ENCODE measurements around the gene CBX1. TPM values are rescaled to one million over a fixed set of nuclear protein-coding genes. Genes with fewer than 3 reads are reported as not detected.
A peak's percentile ranks its signal among the peaks of the same experiment; 100 is the strongest.
"Not testable (repeated sequence)": the region's sequence is repeated elsewhere in the genome, so short reads cannot be mapped to it uniquely, and the experiment has no call there.

Gene CBX1
- total RNA-seq, 1 donor from 2014 or later: 49.5 TPM

DNA sequence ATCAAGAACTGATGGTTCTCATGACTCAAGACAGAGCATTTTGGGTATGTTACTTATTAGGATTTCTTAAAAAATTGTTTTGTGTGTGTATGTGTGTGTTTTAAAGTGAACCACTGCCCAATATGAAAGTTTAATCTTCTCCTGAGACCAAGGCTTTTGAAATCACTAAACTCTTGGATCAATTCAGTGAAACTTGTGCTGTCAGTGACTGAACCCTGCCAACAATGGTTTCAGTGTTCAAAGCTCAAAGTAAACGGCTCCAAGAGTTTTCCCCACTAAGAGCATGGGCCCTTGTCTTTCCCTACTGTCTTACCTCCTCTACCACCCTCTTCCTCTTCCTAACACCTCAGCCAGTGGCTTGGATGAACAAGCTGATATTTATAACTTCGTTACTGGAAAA, 31.1 kb downstream of the CBX1 start:
- no peak overlapping the region for H3K4me3 Mint-ChIP-seq

DNA sequence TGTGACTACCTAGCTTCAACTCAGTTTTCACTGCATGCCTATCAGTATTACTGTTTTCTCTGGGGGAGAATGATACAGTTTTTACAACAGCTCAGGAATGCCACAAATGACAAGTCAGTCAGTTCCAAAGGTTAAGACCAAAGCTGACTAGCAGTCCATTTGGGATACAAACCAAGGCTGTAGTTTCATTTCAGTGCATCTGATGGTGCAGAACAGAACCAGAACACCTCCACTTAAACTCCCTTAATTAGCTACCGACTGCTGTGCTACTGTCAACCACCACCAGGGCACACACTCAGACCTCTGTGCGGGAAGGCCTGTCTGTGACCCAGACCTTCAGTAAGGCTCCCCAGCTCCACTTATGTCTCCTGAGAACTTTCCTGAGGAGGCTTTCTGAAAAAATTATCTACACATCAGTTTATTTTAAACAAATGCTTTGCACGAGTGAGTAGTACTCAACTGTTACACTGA, 32.8 kb downstream of the CBX1 start:
- intact Hi-C loops (cut with micrococcal nuclease): no loop called here
- Mint-ChIP-seq H3K27ac (peak overlapping the region; percentile 41), H3K27me3 (no peaks in the 10 kb centered on the region), H3K4me3 (no peak overlapping the region), H3K4me1 (no peaks in the 10 kb centered on the region), H3K9me3 (no peaks in the 10 kb centered on the region), H3K36me3 (ENCODE audit: low read depth) (peaks cover 67% of the 10 kb centered on the region)
- DNase-seq (no peak), ATAC-seq (ENCODE audit: low read depth) (peak; percentile 57)
- ChIA-PET POLR2A (interaction anchor here (0.5 to 1.6 kb wide), 6 partner anchors 20 to 1480 kb away, joined by 3 to 9 read pairs (median 3); partner anchors contain the start of genes CDK5RAP3 and NFE2L1), CTCF (interaction anchor here (0.6 to 1.8 kb wide), 5 partner anchors 12 to 120 kb away, joined by 3 to 6 read pairs (median 3); no protein-coding TSS in a partner anchor)
- TF ChIP-seq, protein P1, sequence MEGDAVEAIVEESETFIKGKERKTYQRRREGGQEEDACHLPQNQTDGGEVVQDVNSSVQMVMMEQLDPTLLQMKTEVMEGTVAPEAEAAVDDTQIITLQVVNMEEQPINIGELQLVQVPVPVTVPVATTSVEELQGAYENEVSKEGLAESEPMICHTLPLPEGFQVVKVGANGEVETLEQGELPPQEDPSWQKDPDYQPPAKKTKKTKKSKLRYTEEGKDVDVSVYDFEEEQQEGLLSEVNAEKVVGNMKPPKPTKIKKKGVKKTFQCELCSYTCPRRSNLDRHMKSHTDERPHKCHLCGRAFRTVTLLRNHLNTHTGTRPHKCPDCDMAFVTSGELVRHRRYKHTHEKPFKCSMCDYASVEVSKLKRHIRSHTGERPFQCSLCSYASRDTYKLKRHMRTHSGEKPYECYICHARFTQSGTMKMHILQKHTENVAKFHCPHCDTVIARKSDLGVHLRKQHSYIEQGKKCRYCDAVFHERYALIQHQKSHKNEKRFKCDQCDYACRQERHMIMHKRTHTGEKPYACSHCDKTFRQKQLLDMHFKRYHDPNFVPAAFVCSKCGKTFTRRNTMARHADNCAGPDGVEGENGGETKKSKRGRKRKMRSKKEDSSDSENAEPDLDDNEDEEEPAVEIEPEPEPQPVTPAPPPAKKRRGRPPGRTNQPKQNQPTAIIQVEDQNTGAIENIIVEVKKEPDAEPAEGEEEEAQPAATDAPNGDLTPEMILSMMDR (IDR thresholded peaks at IDR 0.05): no peak

More for the DNA sequence above, 31.1 kb downstream of the CBX1 start:
- Mint-ChIP-seq H3K27ac (peak overlapping the region; percentile 4), H3K27me3 (no peaks in the 10 kb centered on the region), H3K4me1 (no peaks in the 10 kb centered on the region), H3K36me3 (ENCODE audit: low read depth) (peaks cover 66% of the 10 kb centered on the region), H3K9me3 (no peaks in the 10 kb centered on the region)
- DNase-seq (no peak), ATAC-seq (ENCODE audit: low read depth) (no peak)
- CTCF ChIA-PET: interaction anchor here (1.1 kb wide), 1 partner anchor 44 kb away, joined by 4 read pairs; no protein-coding TSS in a partner anchor
- intact Hi-C loops (cut with micrococcal nuclease): no loop called here
- POLR2A ChIA-PET: no interaction called here
- TF ChIP-seq, protein P1 (IDR thresholded peaks at IDR 0.05): no peak

DNA sequence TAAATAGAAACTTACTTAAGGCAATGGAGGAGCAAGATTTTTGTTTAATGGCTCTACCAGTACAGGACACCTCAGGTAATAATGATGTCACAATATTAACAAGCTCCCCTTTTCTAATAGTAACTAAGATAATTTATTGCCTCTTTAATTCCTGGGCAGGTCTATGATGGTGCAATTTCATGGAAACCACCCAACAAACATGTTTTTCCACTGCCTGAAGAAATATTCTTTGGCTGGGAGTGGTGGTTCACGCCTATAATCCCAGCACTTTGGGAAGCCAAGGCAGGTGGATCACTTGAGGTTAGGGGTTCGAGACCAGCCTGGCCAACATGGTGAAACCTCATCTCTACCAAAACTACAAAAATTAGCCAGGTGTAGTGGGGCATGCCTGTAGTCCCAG, 33.5 kb downstream of the CBX1 start:
- H3K9me3 Mint-ChIP-seq; H3K27me3 Mint-ChIP-seq; intact Hi-C loops (cut with micrococcal nuclease); H3K4me1 Mint-ChIP-seq; H3K27ac Mint-ChIP-seq; ATAC-seq (ENCODE audit: low read depth); H3K4me3 Mint-ChIP-seq; DNase-seq: not testable (repeated sequence)
- CTCF ChIA-PET: interaction anchor here (1.5 to 1.8 kb wide), 2 partner anchors 42 to 119 kb away, joined by 3 to 6 read pairs; no protein-coding TSS in a partner anchor
- POLR2A ChIA-PET: interaction anchor here (0.9 to 1.6 kb wide), 3 partner anchors 31 to 97 kb away, joined by 3 read pairs; partner anchors contain the start of gene CDK5RAP3
- peaks cover 64% of the 10 kb centered on the region for H3K36me3 Mint-ChIP-seq (ENCODE audit: low read depth)

DNA sequence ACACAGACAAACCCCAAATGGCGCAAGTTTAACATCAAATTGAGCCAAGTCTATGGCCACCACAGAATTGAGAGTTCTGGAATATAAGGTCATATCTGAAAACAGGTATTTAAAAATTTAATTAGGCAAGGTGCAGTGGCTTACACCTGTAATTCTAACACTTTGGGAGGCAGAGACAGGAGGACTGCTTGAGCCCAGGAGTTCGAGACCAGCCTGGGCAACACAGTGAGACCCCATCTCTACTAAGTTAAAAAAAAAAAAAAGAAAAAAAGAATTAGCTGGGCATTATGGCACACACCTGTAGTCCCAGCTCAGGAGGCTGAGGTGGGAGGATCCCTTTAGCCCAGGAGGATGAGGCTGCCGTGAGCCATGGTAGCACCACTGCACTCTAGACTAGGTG, 34.0 kb downstream of the CBX1 start:
- ChIA-PET POLR2A (interaction anchor here (0.7 to 2.1 kb wide), 2 partner anchors 12 to 18 kb away, joined by 3 to 11 read pairs; no protein-coding TSS in a partner anchor), CTCF (interaction anchor here (1.0 to 2.9 kb wide), 3 partner anchors 11 to 62 kb away, joined by 3 to 7 read pairs (median 6); no protein-coding TSS in a partner anchor)
- ATAC-seq (ENCODE audit: low read depth): no peak
- intact Hi-C loops (cut with micrococcal nuclease): no loop called here
- DNase-seq: no peak
- H3K27me3 Mint-ChIP-seq: no peaks in the 10 kb centered on the region
- peaks cover 66% of the 10 kb centered on the region for H3K36me3 Mint-ChIP-seq (ENCODE audit: low read depth)
- no peaks in the 10 kb centered on the region for H3K9me3 Mint-ChIP-seq
- TF ChIP-seq, protein P1 (IDR thresholded peaks at IDR 0.05): no peak
- H3K4me3 Mint-ChIP-seq: no peak overlapping the region
- no peak overlapping the region for H3K27ac Mint-ChIP-seq
- H3K4me1 Mint-ChIP-seq: no peaks in the 10 kb centered on the region

DNA sequence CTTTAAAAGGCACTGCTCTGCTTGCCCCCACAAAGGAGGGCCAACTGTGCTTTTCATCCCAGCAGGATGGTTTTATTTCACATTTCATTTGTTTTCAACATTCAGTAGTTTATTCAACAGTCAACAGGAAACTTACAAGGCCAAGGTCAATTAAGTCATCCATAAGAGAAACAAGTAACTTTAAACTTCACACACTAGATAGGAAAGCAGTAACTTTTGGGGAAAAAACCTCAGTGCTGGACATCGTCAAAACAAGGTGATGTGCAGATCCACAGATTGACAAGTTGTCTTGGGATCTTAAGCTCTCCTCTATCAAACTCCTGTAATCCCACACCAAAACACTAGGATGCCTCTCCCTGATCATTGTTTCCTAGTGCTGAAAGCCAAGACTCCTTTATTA, 34.6 kb downstream of the CBX1 start:
- H3K27ac Mint-ChIP-seq: peak overlapping the region; percentile 13
- intact Hi-C loops (cut with micrococcal nuclease): no loop called here
- CTCF ChIA-PET: interaction anchor here (1.0 to 2.9 kb wide), 2 partner anchors 10 to 63 kb away, joined by 3 to 7 read pairs; no protein-coding TSS in a partner anchor
- H3K27me3 Mint-ChIP-seq: no peaks in the 10 kb centered on the region
- POLR2A ChIA-PET: interaction anchor here (0.7 to 2.1 kb wide), 2 partner anchors 11 to 18 kb away, joined by 3 to 11 read pairs; no protein-coding TSS in a partner anchor
- H3K9me3 Mint-ChIP-seq: no peaks in the 10 kb centered on the region
- no peak overlapping the region for H3K4me3 Mint-ChIP-seq
- ATAC-seq (ENCODE audit: low read depth): no peak
- DNase-seq: no peak
- H3K4me1 Mint-ChIP-seq: no peaks in the 10 kb centered on the region
- TF ChIP-seq, protein P1 (IDR thresholded peaks at IDR 0.05): no peak
- H3K36me3 Mint-ChIP-seq (ENCODE audit: low read depth): peaks cover 68% of the 10 kb centered on the region
